CMK (cell line): ENCODE data around the gene SNF8.

Experiments
- DNase-seq: peaks from one replicate; pipeline ENCODE4 v3.0.0-alpha.2; 2010; ENCODE audit warnings: low read depth

SNF8 gene

DNA sequence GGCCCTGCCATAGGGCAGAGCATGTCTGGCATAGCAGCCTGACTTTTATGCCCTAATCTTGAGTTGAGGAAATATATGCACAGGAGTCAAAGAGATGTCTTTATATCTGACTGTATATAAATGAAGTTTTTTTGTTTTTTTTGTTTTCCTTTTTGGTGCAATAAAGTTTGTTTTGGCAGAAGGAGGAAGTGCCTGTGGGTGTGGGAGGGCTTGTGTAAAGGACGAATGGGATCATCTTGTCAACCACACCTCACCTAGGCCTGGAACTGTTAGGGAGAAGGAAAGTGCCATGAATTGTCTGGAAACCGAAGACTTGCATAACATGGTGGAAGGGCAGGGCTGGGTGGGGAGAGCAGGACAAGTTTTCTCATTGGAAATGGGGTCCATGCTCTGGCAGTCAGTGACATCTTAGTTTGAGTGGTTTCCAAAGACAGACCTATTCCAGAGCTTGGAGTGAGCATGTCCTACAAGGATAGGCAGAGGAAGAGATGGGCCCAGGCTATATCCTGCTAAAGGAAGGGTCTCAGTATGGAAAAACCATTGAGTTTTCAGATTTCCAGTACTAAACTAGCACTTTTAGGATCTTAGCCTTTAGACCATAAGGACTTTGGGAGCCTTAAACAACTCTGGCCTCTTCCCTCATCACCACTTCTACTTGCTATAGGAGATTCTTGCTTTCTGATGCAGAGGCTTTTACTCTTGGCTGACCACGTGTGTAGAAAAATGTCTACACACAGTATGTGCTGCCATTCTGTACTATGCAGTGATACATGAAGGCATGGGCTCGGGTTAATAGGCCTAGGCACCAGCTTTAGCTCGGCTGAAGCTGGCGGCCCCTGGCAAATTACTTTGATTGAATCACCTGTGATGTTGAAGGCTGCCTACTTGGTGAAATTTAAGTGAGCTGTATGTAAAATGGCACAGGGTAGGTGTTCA lies 15.5 kb downstream of the SNF8 start:
- DNase-seq, result no peak

DNA sequence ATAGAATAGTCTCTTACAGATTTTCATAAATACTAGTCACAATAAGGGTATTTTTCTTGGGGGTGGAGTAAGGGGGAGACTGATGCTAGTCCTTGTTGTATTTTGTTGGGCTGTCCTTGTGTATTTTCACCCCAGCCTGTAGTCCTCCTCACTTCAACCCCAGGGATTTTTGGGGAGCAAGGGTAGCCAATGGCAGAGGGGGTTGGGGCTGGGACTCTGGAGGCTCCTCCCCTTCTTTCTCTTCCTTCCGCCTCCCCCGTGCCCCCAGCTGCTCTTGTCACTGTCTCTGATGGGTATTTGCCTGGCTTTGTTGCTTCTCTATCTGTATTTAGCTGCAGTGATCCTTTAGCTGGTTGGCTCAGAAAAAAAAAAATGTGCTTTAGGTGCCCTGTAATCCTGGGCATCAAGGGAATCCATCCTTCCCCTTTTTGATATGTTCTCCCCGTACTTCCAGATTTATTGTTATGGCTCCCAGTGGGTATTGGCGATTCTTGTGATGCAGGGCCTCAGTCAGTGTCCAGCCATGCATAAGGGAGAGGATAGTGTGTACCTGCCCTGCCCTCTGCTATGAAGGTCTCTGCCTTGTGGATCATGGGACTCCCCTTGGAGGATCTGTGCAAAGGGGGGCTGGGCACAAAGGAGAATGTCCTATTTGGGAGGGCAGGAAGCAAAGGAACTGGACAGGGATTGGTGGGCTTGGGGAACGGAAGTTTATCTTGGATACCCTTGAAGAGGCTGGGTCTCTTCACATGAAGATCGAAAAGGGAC lies 16.5 kb downstream of the SNF8 start:
- DNase-seq, result no peak

DNA sequence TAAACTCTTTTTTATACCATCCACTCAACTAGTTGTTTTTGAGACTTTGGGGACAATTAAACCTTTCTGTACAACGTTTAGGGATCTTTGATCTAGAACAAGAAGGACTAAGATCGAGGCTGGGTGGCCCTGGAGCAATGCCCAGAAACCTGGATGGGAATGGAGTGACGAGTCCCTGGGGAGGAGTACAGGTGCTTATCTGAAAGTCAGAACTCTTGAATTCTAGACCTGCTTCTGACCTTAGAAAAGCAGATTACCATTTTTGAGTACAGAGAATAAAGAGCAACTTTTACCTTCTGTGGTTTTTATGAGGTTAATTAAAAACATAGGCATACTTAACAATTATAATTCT lies 18.7 kb downstream of the SNF8 start:
- DNase-seq, result no peak

DNA sequence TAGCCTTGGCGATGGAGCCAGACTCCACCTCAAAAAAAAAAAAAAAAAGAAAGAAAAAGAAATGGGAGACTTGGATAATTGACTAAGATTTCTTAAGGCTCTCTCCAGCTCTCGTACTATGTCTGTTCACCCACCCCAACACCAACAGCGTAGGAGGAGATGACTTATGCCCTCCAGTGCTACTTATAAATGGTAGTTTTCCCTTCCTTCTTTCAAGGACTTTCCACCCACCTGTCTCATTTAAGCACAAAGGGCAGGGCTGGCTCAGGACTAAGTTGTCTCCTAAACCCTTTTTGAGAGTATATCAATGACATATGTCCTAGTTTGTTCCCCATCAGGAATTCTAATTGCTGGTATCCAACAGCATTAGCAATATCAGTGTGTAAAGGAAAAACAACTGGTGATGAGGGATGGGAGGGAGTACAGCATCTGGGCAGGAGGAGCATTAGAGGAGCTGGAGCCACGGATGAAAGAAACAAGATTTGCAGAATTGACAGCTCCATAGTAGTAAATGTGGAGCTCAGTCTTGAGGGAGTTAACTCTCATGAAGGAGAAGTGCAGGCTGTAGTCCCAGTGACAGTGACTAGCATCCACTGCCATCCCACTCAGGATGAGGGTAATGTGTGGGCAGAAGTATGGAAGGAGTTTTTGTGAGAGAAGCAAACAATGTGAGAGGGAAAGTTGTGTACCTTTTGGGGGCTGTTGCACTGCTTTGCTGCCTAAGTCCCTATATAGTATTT lies 19.2 kb downstream of the SNF8 start:
- no peak for DNase-seq

DNA sequence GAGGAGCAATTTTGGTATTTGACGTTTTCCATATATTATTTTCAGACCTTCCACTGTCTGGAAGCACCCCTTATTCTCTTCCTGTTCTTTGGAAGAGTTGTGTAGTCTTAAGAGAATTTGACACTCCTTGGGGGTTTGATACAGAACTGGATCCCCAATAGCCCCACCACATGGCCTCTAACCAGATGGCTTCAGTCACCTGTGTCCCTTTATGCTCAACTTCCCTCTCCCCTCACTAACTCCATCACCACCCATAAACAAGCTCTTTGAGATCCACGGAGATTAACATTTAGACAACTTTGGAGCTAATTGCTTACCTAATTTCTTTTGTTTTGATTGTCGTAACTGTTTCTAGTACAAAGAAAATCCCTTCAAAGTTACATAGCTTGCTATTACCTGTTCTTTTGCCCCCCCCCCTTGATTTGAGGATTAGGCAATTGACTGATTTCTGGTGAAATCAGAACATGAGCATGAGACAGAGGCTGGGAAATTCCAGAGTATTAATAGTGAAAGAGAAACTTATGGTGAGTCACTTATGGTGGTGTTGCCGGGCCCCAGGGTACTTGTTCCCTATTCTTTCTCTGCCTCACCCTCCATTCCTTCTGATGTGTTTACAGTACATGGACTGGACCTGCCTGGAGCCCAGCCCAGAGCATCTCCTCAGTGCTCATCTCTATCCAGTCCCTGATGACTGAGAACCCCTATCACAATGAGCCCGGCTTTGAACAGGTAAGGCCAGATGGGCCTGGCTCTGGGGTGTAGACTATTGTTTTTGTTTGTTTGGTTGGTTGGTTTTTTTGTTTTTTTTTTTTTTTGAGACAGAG lies 29.0 kb downstream of the SNF8 start:
- DNase-seq, result no peak

DNA sequence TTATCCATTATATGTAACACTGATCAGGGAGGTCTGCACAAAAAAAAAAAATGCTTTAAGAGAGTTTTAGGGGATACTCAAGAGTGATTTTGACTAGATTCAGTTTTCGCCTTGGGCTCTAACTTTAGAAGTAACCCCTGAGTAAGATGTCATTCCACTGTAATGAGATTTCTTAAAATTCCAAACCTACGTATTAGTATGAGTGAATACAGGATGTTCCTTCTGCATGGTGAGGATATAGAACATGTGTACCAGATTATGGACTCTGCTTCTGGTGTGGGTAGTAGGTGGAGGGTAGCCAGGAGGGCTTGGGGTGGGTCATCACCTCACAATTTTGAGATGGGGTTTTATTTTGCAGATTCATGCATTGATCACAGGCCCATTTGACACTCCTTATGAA lies 32.2 kb downstream of the SNF8 start:
- DNase-seq, result no peak

DNA sequence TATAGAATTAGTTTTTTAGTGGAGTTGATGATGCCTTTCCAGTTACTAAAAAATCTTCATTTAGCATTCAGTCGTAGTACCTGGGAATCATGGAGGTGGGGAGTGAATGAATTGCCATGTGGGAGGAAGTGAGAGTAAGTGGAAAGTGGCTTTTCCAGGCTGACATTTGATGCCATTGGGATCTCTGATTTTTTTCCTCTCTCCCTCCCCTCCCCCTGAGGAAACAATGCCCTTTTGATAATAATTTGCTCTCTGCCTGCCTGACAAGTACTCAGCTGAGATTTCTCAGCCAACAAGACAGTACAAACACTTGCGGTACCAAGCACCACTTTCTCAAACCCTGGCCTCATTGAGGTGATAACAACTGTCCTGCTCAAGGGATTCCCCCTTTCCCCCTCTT lies 34.3 kb downstream of the SNF8 start:
- DNase-seq, result no peak

DNA sequence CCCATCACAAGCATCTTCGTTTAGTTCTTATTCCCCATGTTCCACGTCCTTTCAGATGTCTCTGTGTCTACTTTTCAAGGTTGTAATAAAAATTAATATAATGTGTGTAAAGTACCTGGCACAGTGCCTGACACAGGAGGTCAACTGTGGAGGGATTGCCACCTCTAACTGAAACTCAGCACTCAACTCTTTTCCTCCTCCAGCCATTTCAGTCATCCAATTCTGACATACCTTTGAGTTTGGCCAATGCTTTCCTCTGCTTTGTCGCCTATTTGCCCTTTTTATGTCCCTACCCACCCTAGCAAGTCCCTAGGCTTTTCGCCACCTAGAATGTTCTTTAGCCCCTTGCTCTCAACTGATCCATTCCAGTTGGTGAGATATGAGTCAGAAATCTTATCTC lies 34.9 kb downstream of the SNF8 start:
- DNase-seq, result no peak

DNA sequence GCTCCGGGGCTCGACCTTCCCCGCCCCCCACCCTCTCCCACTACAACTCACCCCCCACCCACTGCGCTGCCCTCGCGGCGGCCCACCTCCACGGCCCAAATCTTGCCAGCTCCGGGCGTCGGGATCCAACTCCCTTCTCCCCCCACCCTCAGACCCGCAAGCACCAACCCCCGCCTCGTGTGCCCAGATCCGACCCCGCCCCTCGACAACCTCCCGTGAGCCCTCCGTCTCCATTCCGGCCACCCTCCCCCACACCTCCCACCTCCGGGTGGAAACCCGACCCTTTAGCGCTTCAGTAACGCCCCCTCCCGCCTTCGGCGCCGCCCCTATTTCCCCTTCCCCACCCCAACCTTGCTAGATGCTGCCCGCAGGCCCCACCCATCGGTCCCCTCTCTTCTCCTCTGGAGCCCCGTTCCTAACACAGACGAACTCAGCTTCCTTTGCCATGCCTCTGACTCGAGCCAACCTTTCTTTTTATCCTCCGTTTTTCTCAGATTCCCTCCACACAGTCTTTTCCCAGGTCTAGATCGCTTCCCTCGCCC lies 35.7 kb downstream of the SNF8 start:
- peak; percentile 92 for DNase-seq

DNA sequence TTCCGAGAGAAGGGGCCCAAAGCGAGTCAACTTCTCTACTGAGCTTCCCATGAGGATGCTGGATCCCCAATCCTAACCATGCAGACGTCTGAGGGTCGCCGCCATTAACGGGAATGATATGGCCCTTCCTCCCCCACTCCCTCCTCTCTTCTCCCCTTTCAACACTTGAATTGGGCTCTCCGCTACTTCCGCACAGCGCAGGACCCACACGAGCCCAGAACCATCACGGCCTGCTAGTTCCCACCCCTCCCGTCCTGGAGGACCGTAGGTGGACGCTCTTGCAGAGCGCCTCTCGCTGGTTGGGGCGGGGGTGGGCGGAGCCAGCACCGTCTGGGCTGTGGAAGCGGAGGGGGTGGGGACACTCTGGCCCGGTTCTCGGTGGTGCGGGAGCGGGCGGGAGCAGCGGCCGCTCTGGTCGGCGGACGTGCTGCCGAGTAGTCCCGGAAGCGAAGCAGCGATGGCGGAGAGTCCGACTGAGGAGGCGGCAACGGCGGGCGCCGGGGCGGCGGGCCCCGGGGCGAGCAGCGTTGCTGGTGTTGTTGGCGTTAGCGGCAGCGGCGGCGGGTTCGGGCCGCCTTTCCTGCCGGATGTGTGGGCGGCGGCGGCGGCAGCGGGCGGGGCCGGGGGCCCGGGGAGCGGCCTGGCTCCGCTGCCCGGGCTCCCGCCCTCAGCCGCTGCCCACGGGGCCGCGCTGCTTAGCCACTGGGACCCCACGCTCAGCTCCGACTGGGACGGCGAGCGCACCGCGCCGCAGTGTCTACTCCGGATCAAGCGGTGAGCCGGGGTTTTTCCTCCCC lies 36.4 kb downstream of the SNF8 start, which contains the start of gene UBE2Z:
Gene UBE2Z, plus strand, starts transcription at position 361 of the 797 bp plus-strand sequence. Its CDS starts 97 bp downstream, at position 458.
- DNase-seq, result peak; percentile 90

DNA sequence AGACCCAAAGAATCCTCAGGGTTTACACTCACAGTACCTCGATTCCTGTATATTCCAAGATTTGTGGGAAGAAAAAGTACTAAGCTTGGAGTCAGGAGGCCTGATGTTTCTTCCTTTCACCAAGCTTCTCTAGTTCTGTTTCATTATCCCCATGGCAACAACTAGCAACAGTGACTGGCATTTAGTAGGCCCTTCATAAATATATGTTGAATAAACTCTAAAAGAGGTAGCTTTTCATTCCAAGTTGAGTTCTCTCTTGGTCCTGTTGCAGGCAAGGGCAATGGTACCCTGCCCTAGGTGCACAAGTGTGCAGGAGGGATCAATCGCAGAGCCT lies 37.0 kb downstream of the SNF8 start:
- DNase-seq, result no peak

DNA sequence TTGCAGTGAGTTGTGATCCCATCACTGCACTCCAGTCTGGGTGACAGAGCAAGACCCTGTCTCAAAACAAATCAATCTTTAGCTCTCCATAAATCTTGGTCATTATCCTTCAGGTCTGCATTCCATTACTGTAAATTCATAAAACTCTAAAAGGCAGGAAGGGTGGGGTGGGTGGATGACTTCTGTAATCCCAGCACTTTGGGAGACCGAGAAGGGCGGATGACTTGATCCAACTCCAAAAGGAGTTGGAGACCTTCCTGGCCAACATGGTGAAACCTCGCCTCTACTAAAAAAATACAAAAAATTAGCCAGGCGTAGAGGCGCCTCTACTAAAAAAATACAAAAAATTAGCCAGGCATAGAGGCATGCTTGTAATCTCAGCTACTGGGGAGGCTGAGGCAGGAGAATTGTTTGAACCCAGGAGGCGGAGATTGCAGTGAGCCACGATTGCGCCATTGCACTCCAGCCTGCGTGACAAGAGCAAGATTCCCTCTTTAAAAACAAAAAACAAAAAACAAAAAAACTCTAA lies 38.6 kb downstream of the SNF8 start:
- no peak for DNase-seq

DNA sequence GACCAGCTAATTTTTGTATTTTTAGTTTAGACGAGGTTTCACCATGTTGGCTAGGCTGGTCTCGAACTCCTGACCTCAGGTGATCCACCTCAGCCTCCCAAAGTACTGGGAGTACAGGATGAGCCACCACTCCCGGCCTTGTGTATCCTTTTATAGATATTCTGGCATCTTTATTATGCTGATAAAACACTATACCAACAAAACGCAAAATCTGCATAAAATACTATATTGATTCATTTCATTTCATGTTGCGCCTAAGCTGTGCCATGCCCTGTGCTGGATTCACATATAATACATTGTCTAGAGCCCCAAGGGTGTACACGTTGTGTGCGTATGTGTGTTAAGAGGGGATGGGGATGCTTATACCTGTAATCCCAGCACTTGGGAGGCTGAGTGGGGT lies 40.2 kb downstream of the SNF8 start:
- DNase-seq, result no peak

DNA sequence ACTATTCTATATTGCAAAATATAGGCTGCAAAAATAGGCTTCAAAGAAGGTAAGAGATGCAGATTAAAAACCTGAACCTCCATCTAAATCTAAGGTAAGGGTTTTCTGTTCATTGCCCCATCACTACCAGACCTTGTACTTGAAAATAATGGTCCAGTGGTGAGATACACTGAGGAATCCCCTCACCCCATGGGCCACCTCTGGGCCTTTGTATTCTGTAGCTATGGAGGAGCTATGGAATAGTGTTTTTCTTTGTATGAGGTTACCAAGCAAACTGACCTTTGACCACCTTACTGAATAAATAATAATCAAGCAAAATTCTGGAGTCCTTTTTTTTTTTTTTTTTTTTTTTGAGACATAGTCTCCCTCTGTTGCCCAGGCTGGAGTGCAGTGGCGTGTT lies 41.2 kb downstream of the SNF8 start:
- no peak for DNase-seq

DNA sequence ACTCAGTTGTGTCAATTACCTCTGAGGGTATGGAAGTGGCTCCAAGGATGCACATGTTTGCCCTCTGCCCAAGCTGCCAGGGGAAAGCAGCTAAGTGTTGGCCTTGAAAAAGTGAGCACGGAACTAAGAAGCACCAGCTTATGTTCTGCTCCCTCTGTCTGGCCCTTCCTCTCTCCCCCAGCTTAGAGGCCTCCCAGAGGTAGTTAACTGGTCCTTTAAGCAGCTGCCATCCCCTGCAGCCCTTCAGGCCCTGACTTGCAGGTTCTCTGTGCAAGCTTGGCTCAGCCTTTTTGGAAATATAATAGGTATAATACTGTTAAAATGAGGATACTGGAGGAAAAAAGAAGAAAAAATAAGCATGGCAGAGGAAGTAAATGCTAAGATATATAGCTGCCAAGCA lies 43.4 kb downstream of the SNF8 start:
- DNase-seq, result no peak

DNA sequence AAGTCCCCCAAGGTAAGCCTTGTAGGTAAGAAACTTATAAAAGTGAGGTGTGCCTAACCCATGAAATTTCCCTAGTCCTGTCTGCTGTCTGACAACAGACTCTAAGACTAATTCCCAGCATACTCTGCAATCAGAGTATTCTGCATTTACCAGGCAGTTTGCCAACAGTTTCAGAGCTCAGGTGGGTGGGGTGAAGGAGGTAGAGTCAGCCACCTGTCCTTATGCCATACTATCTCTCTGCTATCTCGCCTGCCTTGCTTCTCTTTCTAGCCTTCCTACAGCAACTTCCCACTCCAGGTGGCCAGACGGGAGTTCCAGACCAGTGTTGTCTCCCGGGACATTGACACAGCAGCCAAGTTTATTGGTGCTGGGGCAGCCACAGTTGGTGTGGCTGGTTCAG lies 49.8 kb downstream of the SNF8 start:
- no peak for DNase-seq

DNA sequence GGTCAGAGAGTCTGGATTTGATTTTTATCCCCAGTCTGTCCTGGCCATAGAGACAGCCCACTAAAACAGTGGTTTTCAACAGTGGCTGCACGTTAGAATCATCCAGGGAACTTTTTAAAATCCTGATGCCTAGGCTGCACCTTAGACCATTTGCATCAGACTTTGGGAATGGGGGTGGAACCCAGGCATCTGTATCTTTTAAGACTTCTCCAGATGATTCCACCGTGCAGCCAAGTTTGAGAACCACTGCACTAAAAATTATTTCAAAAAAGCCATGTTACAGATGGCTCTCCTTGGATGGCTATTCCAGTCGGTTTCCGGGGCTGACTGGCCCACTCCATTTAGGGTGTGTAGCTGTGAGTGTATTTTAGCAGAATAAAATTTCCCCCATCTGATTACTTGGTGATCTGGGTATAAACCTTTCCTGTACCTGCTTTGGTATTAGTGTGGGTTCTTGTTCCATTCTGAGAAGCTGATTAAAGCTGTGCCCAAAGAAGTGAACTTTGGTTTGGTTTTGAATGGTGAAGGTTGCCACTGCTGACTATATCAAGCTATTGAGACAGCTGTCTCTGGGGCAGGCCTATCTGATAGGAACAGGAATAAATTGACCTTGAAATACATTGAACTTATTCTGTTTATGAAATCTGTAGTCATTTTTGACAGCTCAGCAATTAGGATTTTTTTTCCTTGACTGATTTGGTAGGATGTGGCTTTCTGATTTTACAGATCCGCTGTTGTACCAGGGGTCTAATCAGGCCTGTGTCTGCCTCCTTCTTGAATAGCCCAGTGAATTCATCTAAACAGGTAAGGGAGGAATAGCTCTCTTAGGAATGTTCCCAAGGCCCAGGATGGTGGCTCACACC lies 50.8 kb downstream of the SNF8 start:
- DNase-seq, result no peak

DNA sequence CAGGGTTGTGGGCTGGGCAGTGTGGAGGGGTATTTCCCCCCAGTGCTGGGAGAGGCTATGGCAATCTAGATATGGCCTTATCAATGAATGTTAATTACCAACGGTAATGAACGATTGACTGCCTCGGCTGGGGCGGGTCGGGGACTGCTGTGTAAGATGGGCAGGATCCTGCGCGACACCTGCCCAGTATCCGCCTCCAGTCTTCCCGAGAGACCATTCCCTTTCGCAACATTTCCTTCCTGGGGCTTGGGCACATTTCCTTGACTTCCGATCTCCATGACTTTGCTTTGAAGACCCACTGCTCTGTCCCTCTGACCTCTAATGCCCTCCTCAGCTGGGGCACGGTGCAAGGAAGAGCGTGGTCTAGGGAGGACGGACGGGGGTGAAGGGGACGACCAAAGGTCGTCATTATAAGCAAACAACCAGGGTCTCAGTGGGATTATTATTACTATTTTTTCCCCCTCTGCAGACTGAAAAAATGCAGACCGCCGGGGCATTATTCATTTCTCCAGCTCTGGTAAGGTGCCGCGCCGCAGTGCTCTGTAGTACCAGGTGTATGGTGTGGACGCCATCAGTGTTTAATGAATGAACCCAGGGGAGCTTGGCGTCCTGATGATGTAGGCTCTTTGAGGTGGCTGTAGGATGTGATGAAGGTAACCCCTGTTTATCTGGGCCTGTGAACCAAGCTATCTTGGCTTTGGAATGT lies 51.5 kb downstream of the SNF8 start:
- DNase-seq, result no peak

DNA sequence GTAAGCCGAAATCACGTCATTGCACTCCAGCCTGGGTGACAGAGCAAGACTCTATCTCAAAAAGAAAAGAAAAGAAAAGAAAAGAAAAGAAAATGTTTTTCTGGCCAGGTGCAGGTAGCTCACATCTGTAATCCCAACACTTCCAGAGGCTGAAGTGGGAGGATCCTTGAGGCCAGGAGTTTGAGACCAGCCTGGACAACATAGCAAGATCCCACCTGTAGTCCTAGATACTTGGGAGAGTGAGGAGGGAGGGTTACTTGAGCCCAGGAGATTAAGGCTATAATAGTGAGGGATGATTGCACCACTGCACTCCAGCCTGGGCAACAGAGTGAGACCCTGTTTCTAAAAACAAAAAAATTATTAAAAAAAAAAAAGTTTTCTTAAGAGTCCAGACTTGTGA lies 54.6 kb downstream of the SNF8 start:
- DNase-seq, result no peak
